MM.1S (cell line): Measurements from ENCODE around the gene TEX2.

Experiments
- DNase-seq: peaks from one replicate; pipeline ENCODE4 v3.0.0-alpha.2; 2015
- H2AFZ ChIP-seq: fragments of 300-600 bp; sonication (generic); 2 replicates; pipeline ENCODE4 v1.6.0; 2016; ENCODE audit warnings: antibody characterized with exemption, low read length
- H3F3A ChIP-seq: fragments of 300-600 bp; sonication (generic); 2 replicates; pipeline ENCODE4 v1.6.1; 2016; ENCODE audit warnings: mild to moderate bottlenecking, antibody characterized with exemption, low read length, moderate library complexity, mixed read lengths; ENCODE audit not compliant: insufficient read depth
- H3K27ac ChIP-seq: fragments of 300-600 bp; sonication (generic); 2 replicates; pipeline ENCODE4 v1.5.1; 2016; ENCODE audit warnings: mild to moderate bottlenecking, low read length
- H3K27me3 ChIP-seq: fragments of 300-600 bp; sonication (generic); replicated peaks from 2 replicates; pipeline ENCODE4 v1.6.0; 2016; ENCODE audit warnings: low read length; ENCODE audit not compliant: insufficient read depth
- H3K36me3 ChIP-seq: fragments of 300-600 bp; sonication (generic); replicated peaks from 2 replicates; pipeline ENCODE4 v1.6.1; 2016; ENCODE audit warnings: mild to moderate bottlenecking, low read length, mixed read lengths; ENCODE audit not compliant: insufficient read depth
- H3K4me1 ChIP-seq: fragments of 300-600 bp; sonication (generic); 2 replicates; pipeline ENCODE4 v1.6.1; 2016; ENCODE audit warnings: low read length, mixed read lengths
- H3K4me2 ChIP-seq: fragments of 300-600 bp; sonication (generic); 2 replicates; pipeline ENCODE4 v1.6.0; 2016; ENCODE audit warnings: low read depth, low read length
- H3K4me3 ChIP-seq: fragments of 300-600 bp; sonication (generic); 2 replicates; pipeline ENCODE4 v1.5.1; 2016; ENCODE audit warnings: low read length, mixed read lengths
- H3K79me2 ChIP-seq: fragments of 300-600 bp; sonication (generic); 2 replicates; pipeline ENCODE4 v1.6.1; 2016; ENCODE audit warnings: mixed run types, low read length, mixed read lengths
- H3K9ac ChIP-seq: fragments of 300-600 bp; sonication (generic); 2 replicates; pipeline ENCODE4 v1.6.1; 2016; ENCODE audit warnings: low read length, mixed read lengths
- H3K9me2 ChIP-seq: fragments of 300-600 bp; sonication (generic); replicated peaks from 2 replicates; pipeline ENCODE4 v1.6.1; 2016; ENCODE audit warnings: mild to moderate bottlenecking, low read length, mixed read lengths; ENCODE audit not compliant: insufficient read depth
- H3K9me3 ChIP-seq: fragments of 300-600 bp; sonication (generic); replicated peaks from 2 replicates; pipeline ENCODE4 v1.6.1; 2016; ENCODE audit warnings: mild to moderate bottlenecking, low read length, mixed read lengths; ENCODE audit not compliant: insufficient read depth
- H4K20me1 ChIP-seq: fragments of 300-600 bp; sonication (generic); 2 replicates; pipeline ENCODE4 v1.6.1; 2016; ENCODE audit warnings: mild to moderate bottlenecking, low read length, moderate library complexity, mixed read lengths; ENCODE audit not compliant: insufficient read depth
- EZH2 ChIP-seq: fragments of 300-600 bp; sonication (generic); optimal IDR thresholded peaks from 2 replicates; pipeline ENCODE3; 2017; ENCODE audit warnings: low read depth, mild to moderate bottlenecking, antibody characterized with exemption, low read length, mixed read lengths
- EZH2phosphoT487 ChIP-seq: fragments of 300-600 bp; sonication (generic); IDR thresholded peaks from 2 replicates; pipeline ENCODE4 v1.6.1; 2018; ENCODE audit warnings: antibody characterized with exemption, low read length
- TF ChIP-seq, protein P1 (sequence below): fragments of 300-600 bp; sonication (generic); IDR thresholded peaks from 2 replicates; pipeline ENCODE4 v1.5.1; 2016; ENCODE audit warnings: antibody characterized with exemption, low read length, mixed read lengths

The TEX2 gene

DNA sequence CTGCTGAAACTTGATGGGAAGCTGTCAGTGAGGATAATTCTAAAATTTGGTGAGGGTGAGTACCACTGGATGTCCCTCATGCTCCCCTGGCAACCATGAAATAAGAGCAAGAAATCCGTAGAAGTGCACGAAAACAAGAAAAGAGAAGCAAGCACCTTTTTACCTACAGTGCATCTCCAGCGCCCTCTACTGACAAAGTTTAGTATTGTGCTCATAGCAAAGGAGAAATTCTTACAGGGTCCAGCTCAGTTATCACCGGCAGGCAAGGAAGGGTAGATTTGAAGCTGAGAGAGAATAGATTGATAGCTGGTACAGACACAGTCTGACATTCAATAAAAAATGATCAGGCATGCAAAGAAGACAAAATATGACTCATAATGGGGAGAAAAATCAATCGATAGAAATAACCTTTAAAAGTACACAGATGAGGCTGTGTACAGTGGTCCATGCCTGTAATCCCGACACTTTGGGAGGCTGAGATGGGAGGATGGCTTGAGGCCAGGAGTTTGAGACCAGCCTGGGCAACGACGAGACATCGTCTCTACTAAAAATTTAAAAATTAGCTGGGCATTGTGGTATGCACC is 28.3 kb upstream of the TEX2 start:
- no peak overlapping the region for H3K4me3 ChIP-seq
- H3K4me2 ChIP-seq = no peak overlapping the region
- H3K27me3 ChIP-seq = no peaks in the 10 kb centered on the region
- no peaks in the 10 kb centered on the region for H3F3A ChIP-seq
- H3K9me2 ChIP-seq = no peaks in the 10 kb centered on the region
- H3K27ac ChIP-seq = no peak overlapping the region
- no peaks in the 10 kb centered on the region for H3K9me3 ChIP-seq
- no peaks in the 10 kb centered on the region for H3K36me3 ChIP-seq
- no peak overlapping the region for H3K9ac ChIP-seq
- H3K79me2 ChIP-seq = no peaks in the 10 kb centered on the region
- DNase-seq = peak; percentile 55
- no peaks in the 10 kb centered on the region for H4K20me1 ChIP-seq
- TF ChIP-seq, protein P1, sequence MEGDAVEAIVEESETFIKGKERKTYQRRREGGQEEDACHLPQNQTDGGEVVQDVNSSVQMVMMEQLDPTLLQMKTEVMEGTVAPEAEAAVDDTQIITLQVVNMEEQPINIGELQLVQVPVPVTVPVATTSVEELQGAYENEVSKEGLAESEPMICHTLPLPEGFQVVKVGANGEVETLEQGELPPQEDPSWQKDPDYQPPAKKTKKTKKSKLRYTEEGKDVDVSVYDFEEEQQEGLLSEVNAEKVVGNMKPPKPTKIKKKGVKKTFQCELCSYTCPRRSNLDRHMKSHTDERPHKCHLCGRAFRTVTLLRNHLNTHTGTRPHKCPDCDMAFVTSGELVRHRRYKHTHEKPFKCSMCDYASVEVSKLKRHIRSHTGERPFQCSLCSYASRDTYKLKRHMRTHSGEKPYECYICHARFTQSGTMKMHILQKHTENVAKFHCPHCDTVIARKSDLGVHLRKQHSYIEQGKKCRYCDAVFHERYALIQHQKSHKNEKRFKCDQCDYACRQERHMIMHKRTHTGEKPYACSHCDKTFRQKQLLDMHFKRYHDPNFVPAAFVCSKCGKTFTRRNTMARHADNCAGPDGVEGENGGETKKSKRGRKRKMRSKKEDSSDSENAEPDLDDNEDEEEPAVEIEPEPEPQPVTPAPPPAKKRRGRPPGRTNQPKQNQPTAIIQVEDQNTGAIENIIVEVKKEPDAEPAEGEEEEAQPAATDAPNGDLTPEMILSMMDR = peak; percentile 79
- TF ChIP-seq EZH2phosphoT487 = no peak
- H3K4me1 ChIP-seq = no peaks in the 10 kb centered on the region
- no peak overlapping the region for H2AFZ ChIP-seq

DNA sequence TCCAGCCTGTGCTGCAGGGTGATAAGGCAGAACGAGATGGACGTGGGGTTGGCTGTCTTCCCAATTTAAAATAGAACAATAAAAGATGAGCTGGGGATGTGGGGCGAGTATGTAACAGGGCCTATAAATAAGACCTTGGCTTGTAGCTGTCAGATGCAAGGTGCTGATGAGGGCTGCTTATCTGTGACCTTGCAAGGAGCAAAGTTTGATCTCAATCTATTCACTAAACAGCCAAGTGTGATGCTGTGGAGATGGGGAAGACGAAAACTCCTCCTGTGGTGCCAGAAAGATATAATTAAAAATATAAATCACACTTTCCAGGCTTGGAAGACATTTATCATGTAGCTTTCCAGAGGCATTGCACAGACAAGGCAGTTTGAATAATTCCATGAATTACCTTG is 26.7 kb upstream of the TEX2 start:
- H3K9me3 ChIP-seq = no peaks in the 10 kb centered on the region
- no peaks in the 10 kb centered on the region for H3K9me2 ChIP-seq
- no peak overlapping the region for H3K9ac ChIP-seq
- H3K27ac ChIP-seq = no peak overlapping the region
- H3F3A ChIP-seq = no peaks in the 10 kb centered on the region
- H3K4me2 ChIP-seq = no peak overlapping the region
- no peak overlapping the region for H3K4me3 ChIP-seq
- H3K27me3 ChIP-seq = no peaks in the 10 kb centered on the region
- no peaks in the 10 kb centered on the region for H3K36me3 ChIP-seq
- DNase-seq = no peak
- H3K4me1 ChIP-seq = no peaks in the 10 kb centered on the region
- no peaks in the 10 kb centered on the region for H3K79me2 ChIP-seq
- no peak overlapping the region for H2AFZ ChIP-seq
- TF ChIP-seq, protein P1 = no peak
- TF ChIP-seq EZH2phosphoT487 (no peak), EZH2 (no peak)
- H4K20me1 ChIP-seq = no peaks in the 10 kb centered on the region

DNA sequence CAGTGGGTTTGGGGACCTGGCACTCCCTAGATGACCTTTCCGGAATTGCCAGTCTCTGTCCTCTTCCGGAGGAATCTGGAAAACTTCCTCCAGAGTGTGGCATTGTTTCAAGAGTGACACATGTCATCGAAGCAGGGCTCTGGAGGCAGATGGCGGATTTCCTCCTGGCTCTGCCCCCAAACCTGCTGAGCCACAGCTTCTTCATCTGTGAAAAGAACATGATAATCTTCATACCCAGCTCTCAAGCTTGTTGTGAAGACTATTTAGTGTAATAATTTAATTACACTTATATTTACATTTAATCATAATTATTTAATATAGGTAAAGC is 19.7 kb upstream of the TEX2 start:
- H2AFZ ChIP-seq = no peak overlapping the region
- no peak for DNase-seq

More for the DNA sequence above, 19.7 kb upstream of the TEX2 start:
- TF ChIP-seq, protein P1 = no peak
- TF ChIP-seq EZH2phosphoT487 (no peak), EZH2 (no peak)
- H3K36me3 ChIP-seq = no peaks in the 10 kb centered on the region
- no peak overlapping the region for H3K27ac ChIP-seq
- H3K9me2 ChIP-seq = no peaks in the 10 kb centered on the region
- H3K27me3 ChIP-seq = no peaks in the 10 kb centered on the region
- peaks cover 15% of the 10 kb centered on the region for H3K4me1 ChIP-seq
- H3K4me2 ChIP-seq = no peak overlapping the region
- no peak overlapping the region for H3K4me3 ChIP-seq
- H3K79me2 ChIP-seq = no peaks in the 10 kb centered on the region
- no peak overlapping the region for H3K9ac ChIP-seq
- no peaks in the 10 kb centered on the region for H3K9me3 ChIP-seq
- H3F3A ChIP-seq = peaks cover 6% of the 10 kb centered on the region; the same call in 1 of the 2 replicates
- H4K20me1 ChIP-seq = no peaks in the 10 kb centered on the region
